D721Med (cell line): ENCODE results near the gene TRAK1.

ENCODE experiments used
- DNase-seq: peaks from one replicate; pipeline ENCODE4 v3.0.0; 2011; ENCODE audit warnings: low spot score; ENCODE audit not compliant: insufficient read length
- FAIRE-seq: peaks from 2 replicates; lab custom pipeline; 2011; peaks lifted over from hg19 to GRCh38; lab: Jason Lieb, UNC
- CTCF ChIP-seq: IDR thresholded peaks from 2 replicates; pipeline ENCODE4 v1.5.1; 2012; ENCODE audit warnings: mild to moderate bottlenecking, control low read depth; ENCODE audit not compliant: insufficient read depth; ENCODE audit errors: missing control alignments

Gene TRAK1

GRCh38 chr3:42159706-42160472, 68.7 kb downstream of the TRAK1 start:
- no peak for TF ChIP-seq CTCF
- no peak for FAIRE-seq
- no peak for DNase-seq

GRCh38 chr3:42161050-42161935, 70.1 kb downstream of the TRAK1 start:
- FAIRE-seq (no peak), DNase-seq (no peak)
- no peak for TF ChIP-seq CTCF

GRCh38 chr3:42162462-42162861, 71.3 kb downstream of the TRAK1 start:
- no peak for DNase-seq
- FAIRE-seq: no peak
- TF ChIP-seq CTCF: no peak

- peak; percentile 67 for FAIRE-seq
- no peak for DNase-seq
- no peak for TF ChIP-seq CTCF
These were observed 72.6 kb downstream of the TRAK1 start for GRCh38 chr3:42163622-42164244.

- no peak for TF ChIP-seq CTCF
- DNase-seq (no peak), FAIRE-seq (no peak)
These were observed 73.5 kb downstream of the TRAK1 start for GRCh38 chr3:42164656-42165055.

GRCh38 chr3:42165211-42165610, 74.1 kb downstream of the TRAK1 start:
- no peak for FAIRE-seq
- TF ChIP-seq CTCF: no peak

More at GRCh38 chr3:42165211-42165610, 74.1 kb downstream of the TRAK1 start:
- no peak for DNase-seq
